ENCODE data around the gene TIMM44. TPM values are rescaled to one million over a fixed set of nuclear protein-coding genes. Genes with fewer than 3 reads are reported as not detected.
A peak's percentile ranks its signal among the peaks of the same experiment; 100 is the strongest.

The TIMM44 gene
- 43.8 TPM for total RNA-seq

DNA sequence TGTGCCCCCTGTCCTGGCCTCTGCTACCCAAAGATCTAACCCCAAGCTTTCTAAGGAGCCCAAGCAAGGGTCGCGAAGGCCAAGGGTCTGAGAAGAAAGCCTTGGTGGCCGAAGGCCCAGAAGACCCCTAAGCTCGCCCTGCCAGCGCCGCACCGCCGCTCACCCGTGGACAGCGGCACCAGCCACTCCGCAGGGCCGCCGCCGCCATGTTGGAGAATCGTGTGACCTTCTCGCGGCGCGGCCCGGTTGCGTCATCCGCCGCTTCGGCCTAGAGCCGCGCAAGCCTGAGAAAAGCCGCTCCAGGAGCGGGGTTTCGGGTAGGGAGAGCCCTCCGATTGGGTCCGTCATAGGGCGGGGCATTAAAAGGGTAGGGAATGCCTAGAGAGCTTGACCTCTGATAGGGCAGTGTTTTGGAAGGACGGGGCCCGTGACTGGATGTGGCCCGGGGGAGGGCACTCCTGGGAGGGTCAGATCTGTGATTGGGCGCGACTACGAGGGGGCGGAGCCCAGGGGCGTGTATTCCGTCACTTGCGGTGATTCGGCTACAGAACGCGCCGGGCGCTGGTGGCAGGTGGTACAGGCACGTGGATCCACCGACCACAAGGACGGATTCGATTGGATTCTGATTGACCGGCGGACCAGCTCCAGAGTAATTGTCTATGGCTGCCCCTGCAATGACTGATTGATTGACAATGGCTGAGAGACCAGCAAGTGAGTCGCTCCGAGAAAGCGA is at the start of gene TIMM44:
Gene TIMM44, minus strand, starts transcription at position 223 of the 733 bp plus-strand sequence. Its CDS starts 15 bp downstream, at position 208.
- peak; percentile 99 for ATAC-seq

DNA sequence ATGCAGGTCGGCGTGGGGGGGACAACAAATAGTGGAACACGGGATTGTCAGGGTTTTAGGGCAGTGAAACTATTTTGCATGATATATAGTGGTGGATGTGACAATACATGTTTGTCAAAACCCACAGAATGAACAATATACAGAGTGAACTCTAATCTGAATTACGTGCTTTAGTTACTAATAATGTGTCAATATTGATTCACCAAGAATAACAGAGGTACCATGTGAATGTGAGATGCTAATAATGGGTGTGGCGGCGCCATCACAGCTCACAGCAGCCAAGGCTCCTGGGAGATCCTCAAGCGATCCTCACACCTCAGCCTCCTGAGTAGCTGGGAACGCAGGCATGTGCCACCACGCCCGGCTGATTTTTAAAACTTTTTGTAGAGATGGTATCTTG is 49.1 kb upstream of the TIMM44 start:
- no peak for ATAC-seq

- ATAC-seq, result no peak
These were observed 45.7 kb upstream of the TIMM44 start for GRCh38 chr19:7989071-7989575.

GRCh38 chr19:7988307-7988706 is 44.8 kb upstream of the TIMM44 start:
- peak; percentile 66 for ATAC-seq

DNA sequence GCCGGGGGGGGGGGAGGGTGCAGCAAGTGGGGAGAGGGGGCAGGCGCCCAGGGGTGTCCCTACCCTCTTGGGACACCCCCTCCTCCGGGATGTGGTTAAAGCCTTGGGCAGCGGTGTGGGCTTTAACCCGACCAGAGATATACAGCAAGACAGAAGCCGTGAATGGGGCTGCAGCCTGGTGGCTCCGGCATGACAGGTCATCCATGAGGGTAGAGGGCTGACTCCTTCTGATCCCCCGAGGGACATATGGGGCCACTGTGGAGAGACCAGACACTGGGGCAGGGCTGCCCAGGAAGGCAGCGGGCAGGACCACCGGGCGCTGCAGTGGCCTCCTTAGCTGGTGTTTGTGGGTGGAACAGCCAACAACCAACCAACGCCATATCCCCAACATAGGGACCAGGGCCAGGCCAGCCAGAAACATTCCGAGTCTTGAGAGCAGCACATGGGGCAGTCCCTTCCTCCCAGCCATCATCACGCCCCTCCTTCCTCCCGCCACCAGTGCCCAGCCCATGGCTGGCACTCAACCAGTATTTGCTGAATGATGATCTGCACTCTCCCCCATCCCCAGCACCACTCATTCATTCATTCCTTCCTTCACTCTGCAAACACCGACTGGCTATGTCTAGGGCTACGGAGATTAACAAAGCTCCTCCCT is 43.8 kb upstream of the TIMM44 start:
- no peak for ATAC-seq

GRCh38 chr19:7986321-7987113 is 43.1 kb upstream of the TIMM44 start:
- ATAC-seq, result no peak

DNA sequence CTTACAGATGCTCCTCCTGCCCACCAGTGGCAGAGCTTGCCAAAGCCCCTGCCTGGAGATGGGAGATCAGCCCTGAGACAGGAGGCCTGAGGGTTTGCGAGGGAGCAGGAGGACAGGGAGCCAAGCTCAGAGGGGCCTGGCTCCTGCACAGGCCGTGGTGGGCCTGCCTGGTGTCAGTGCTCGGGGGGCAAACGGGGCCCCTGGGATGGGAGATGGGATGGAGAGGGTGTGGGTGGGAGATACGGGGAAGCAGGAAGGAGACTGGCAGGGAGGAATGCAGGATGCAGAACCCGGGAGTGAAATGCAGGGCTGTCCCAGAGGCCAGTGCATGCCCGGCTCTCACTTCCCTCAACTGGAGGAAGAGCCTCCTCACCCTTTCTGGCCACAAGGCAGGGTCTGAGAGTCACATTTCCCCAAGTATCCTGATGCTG is 42.0 kb upstream of the TIMM44 start:
- no peak for ATAC-seq

GRCh38 chr19:7983995-7984837 is 40.8 kb upstream of the TIMM44 start:
- peak; percentile 66 for ATAC-seq

GRCh38 chr19:7983286-7983950 is 40.0 kb upstream of the TIMM44 start:
- ATAC-seq, result no peak

GRCh38 chr19:7982651-7983099 is 39.2 kb upstream of the TIMM44 start:
- no peak for ATAC-seq

- no peak for ATAC-seq
These were observed 38.6 kb upstream of the TIMM44 start for GRCh38 chr19:7982103-7982502.

- ATAC-seq, result no peak
These were observed 38.2 kb upstream of the TIMM44 start for GRCh38 chr19:7981661-7982060.

- no peak for ATAC-seq
These were observed 37.7 kb upstream of the TIMM44 start for GRCh38 chr19:7981199-7981598.

DNA sequence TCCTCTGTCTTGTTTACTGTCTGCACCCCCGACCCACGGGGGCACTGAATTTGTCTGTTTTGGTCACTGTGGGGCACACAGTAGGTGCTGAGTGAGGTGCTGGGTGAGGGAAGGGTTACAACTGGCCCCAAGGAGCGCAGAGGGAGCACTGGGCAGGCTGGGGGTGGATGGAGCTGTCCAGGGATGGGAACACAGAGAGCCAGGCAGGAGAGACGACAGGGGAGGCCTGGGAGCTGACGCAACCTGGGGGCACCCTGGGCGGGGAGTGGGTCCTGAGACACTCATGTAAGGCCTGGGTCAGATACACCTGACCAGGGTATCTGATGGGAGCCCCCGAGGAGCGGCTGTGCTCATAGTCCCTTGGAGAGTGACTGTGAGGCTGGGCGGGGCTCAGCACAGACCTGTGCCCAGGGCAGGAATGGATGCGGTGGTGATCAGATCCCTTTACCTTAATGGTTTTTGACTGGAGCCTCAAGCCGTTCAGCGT is 37.2 kb upstream of the TIMM44 start:
- no peak for ATAC-seq

GRCh38 chr19:7980168-7980567 is 36.7 kb upstream of the TIMM44 start:
- no peak for ATAC-seq

DNA sequence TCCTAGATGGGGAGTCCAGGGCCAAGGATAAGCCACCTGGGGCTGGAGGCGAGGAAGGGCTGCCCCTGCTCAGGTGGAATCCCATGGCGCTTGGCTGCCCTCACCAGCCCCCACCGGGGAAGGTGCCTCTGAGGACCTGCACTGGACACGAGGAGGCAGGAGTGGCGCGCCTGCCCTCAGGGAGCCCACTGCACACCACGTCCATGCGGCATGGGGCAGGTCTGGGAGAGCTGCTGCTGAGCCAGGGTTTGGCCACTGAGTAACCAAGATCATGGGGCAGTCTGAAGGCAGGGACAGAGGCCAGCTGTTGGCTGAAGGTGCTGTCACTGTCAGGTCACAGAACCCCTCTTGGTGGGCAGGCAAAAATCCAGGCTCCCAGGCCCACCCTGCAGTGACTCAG is 36.1 kb upstream of the TIMM44 start:
- ATAC-seq, result no peak

DNA sequence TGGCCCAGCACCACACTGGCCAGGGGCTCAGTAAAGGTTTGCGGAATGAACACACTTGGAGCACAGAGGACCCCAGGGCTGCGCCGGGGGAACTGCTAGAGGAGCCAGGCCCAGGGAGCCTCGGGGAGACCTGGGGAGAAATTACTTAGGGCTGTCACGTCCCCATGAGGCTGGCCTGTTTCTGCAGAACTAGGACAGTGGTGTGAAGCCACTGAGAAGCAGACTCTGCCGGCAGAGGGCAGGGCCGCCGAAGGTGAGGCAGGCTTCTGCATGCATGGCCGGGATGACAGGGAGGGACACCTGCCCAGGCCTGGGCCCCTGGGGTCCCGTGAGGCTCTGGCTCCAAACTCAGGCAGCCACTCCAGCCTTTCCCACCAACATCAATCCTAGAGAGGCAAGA is 35.5 kb upstream of the TIMM44 start:
- peak; percentile 34 for ATAC-seq

DNA sequence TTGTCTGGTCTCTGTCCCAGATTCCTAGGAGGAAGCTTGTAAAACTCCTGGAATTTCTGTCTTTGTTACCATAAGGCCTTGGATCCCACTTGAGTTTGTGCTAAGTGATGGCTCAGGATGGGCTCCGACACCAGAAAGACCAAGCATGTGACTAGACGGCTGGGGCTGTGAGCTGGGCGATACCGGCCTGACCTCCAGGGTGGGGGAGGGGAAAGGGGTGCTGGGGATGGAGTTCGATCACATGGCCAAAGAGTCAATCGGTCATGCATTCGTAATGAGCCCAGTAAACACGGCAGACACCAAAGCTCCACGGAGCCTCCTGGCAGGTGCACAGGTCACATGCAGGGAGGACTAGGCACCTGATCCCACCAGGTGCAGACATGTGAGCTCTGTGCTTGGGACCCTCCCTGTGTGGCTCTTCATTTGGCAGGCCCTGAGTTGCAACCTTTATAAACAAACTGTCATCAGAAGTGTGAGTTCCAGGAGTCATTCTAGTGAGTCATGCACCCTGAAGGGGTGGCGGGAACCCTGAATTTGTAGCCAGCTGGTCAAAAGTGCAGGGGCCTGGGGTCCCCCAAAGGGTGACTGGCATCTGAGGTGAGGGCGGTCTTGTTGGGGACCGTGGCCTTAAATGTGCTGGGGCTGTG is 34.8 kb upstream of the TIMM44 start:
- peak; percentile 16 for ATAC-seq

DNA sequence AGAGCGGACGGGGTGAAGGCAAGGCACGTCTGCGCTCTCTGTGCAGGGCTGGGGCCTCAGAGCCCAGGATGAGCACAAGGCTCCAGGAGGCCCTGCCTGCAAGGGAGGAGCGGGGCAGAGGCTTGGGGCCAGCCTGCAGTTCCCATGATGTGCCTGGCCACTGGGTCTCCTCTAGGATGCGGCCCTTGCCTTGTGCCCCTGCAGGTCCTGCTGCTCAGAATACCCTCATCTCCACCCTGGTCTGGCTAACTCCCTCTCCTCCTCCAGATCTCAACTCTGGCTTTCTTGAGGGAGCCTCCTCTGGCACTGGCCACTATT is 34.2 kb upstream of the TIMM44 start:
- ATAC-seq, result no peak

- ATAC-seq, result no peak
These were observed 33.7 kb upstream of the TIMM44 start for GRCh38 chr19:7977021-7977722.

Data from esophagus mucosa (tissue), 1 donor.